ENCODE measurements around the gene FKBP5.
A peak's percentile ranks its signal among the peaks of the same experiment; 100 is the strongest.
"Not testable (repeated sequence)": the region's sequence is repeated elsewhere in the genome, so short reads cannot be mapped to it uniquely, and the experiment has no call there.

FKBP5 gene

GRCh38 chr6:35690006-35690405 lies 1.3 kb upstream of the FKBP5 start:
- not testable (repeated sequence) for DNase-seq

DNA sequence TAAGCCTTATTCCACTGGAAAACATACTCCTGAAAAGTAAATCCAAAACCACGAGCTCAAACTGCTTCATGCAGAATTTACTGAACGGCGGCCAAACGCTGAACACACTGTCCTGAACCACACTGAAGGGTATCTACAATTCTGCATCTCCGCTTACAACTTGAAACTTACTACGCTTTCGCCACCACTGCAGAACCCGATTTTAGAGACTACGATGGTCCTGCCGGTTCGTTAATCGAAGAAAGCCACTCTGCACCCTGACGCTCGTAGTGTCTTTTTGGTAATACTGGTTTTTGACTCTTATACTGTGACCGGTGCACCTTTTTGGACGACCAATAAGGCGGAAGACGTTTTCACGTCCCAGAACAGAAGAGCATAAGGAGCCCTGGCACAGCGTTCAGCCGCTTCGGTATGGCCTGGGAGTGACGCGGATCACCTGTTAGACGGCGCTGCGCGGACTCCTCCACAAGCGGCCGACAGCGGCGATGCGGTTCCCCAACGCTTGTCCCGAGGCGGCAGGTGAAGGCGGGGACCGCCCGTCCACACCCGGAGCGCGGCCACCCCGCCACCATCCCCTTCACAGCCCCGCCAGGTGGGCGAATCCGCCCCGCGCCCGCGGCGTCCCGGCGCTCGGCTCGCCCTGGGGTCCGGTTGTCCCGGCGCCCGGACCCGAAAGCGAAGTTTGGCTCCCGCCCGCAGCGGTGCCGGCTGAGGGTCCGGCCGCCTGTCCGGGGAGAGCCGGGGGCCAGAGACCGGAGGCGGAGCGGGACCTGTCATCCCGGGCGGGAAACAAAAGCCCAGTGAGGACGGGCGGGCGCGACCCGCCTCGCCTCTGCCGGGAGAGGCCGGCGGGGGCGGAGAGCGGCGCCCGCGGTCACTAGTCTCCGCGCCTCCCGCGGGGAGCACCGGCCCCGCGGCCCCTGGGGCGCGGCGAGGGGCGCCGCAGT lies 784 bp downstream of the FKBP5 start:
- peak; percentile 65 for DNase-seq

DNA sequence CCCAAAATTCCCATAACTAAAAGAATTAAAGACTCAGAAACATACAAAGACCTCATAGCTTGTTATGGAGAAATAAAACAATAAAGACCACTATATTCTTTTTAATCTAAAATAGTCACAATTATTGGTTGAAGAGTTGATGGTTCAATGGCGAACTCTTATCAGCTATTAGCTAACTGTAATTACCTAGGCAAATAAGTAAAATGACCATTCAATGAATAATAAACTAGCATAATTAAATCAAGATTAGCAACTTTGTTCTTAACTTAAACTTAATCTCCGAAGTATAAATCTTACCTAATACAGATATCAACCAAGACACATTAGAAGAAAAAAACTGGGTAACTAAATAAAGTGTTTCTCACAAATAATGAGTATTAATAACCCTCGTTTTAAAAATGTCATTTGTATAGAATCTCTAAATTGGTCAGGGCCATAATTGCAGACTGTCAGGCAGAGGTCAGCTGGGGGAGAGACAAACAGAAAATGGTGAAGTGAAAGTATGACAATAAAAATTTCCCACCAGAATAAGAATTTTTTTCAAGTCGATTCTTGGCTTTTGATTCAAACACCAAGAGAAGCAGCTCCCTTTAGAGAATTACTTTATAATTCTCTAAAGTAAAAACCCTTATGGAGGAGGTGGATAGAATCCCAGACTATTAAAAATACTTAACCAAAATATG lies 1.7 kb downstream of the FKBP5 start:
- DNase-seq = no peak

DNA sequence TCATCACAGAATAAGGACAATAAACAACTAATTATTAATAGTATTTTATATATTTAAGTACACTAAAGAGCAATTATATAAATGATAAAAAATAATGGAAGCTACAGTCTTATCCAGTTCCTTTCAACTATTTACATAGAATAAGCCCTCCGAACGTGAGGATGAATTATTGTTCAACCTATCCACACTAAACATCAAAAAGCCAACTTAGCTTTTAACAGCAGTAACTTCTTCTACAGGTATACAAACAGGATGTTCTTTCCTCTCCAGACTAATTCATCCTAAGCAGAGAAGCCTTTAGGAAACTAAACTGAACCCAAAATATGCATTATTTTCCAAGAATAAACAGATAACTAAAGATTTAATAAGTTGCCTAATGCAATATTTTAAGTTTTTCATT lies 2.3 kb downstream of the FKBP5 start:
- no peak for DNase-seq

- DNase-seq = no peak
Observed at GRCh38 chr6:35683267-35683666, 5.4 kb downstream of the FKBP5 start.

GRCh38 chr6:35681298-35681697 lies 7.4 kb downstream of the FKBP5 start:
- DNase-seq = no peak

GRCh38 chr6:35679399-35679798 lies 9.3 kb downstream of the FKBP5 start:
- no peak for DNase-seq

DNA sequence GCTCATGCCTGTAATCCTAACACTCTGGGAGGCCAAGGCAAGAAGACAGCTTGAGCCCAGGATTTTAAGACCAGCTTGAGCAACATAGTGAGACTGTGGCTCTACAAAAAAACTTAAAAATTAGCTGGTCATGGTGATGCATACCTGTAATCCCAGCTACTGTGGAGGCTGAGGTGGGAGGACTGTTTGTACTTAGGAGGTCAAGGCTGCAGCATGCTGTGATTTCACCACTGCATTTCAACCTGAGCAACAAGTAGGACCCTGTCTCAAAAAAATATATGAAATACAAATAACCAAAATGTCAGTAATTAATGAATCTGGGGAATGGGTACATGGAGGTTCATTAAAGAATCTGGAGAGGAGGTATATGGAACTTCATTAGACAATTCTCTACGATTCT lies 9.9 kb downstream of the FKBP5 start:
- DNase-seq = no peak

GRCh38 chr6:35678021-35678654 lies 10.6 kb downstream of the FKBP5 start:
- DNase-seq = no peak

GRCh38 chr6:35677456-35677855 lies 11.3 kb downstream of the FKBP5 start:
- no peak for DNase-seq

DNA sequence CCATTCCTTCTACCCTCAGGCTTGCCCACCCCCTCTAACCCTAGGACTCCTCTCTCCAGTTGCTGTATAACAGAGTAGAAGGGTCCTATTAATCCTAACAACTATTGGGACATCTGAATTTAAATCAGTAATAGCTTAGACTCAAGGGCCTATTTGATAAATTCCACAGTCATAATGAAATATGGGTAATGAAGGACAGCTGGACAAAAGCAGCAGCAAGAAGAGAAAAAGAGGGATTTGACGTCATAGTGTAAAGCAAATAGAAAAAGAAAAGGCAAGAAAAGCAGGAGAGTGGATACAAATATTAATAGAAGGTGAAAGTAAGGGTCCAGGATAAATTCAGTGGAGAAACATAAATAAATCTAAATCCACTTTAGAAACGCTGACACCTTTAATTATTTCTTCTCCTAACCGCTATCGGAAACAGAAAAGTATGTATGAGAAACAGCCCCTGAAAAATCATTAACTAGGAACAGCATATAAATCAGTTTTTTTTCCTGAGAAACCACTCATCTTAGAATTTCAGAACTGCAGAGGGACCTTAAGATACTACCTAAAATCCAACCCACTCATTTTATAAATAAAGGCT lies 12.8 kb downstream of the FKBP5 start:
- no peak for DNase-seq

DNA sequence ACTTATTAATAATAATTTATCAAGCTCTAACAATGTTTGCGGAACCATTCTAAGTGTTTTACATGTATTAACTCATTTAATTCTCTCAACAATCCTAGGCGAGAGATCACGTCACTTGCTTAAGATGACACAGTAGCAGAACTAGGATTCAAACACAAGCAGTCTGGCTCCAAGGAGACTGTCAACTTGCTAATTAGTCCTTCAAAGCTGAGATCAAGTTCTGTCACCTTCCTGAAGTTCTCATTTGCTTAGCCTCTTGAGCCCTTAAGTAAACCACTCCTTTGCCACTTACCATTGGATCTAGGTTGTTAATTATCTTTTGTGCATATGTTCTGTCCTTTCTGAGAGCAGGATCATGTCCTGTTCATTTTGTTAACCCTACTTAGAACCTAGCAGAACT lies 14.1 kb downstream of the FKBP5 start:
- DNase-seq = no peak

DNA sequence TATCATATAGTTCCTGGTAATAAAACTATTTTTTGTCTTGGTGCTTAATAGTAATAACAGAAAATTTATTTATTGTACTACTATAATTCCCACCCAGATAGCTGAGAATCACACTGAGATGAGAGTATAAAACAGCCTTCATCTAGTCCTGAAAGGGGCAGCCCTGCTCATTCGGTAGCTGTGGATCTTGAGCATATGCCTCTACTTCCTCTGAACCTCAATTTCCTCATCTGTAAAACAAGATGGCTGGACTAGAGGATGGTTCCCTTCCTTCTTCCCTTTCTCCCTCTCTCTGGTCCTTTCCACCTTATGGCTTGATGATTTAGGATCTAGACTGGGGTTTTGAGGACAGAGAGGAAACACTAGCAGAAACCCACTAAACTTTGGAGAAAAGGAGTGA lies 15.0 kb downstream of the FKBP5 start:
- no peak for DNase-seq

GRCh38 chr6:35673284-35673666 lies 15.4 kb downstream of the FKBP5 start:
- DNase-seq = not testable (repeated sequence)

DNA sequence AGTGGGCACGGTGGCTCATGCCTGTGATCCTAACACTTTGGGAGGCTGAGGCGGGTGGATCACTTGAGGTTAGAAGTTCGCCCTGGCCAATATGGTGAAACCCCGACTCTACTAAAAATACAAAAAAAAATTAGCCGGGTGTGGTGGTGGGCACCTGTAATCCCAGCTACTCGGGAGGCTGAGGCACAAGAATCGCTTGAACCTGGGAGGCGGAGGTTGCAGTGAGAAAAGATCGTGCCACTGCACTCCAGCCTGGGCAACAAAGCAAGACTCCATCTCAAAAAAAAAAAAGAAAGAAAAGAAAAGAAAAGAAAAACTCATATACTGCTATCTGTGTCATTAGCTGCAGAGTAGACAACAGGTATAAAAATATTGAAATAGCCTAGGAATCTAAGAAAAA lies 18.3 kb downstream of the FKBP5 start:
- DNase-seq = not testable (repeated sequence)

DNA sequence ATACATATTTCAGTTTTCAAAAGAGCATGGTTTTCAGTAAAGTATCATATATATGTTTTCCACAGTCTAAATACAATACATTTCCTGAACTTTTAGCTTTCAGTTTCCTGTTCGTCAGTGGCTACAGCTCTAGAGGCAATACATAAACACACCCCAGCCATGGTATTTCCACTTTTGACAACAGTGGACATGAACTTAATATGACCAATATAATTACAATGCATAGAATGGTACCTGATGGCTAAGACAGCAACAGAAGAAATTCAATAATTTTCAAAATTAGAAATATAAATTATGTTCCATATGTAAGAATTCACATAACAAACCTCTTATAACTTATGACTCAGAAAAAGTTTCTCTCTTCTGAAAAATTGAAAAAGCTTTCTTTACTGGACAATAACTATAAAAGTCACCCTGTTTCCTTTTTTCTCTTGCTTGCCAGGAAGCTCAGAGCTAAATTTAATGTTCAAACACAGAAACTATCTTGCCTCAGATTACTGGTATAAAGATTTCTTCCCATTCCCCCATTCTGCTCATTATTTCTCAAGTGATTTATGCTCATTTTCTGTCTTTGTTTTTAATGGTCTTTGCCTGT lies 19.2 kb downstream of the FKBP5 start:
- DNase-seq = no peak

- DNase-seq = no peak
Observed at GRCh38 chr6:35668744-35669450, 19.8 kb downstream of the FKBP5 start.

DNA sequence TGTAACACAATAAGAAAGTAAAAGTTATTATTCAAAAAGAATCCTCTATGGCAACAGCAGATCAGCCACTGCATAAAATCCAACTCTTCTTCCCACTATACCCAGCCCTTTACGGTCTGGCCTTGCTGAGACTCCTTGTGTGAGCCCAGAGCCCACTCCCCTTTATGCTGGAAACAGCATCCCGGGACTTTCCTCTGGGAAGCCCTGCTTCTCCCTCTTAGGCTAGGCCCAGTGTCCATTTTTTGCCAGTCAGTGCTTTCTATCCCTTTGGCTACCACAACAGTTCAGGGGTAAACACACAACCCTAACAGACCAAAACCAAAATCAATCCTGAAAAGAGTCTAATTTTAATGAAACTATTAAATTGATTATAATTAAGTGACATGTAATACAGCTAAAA lies 20.6 kb downstream of the FKBP5 start:
- DNase-seq = no peak

GRCh38 chr6:35665573-35665972 lies 23.1 kb downstream of the FKBP5 start:
- no peak for DNase-seq

DNA sequence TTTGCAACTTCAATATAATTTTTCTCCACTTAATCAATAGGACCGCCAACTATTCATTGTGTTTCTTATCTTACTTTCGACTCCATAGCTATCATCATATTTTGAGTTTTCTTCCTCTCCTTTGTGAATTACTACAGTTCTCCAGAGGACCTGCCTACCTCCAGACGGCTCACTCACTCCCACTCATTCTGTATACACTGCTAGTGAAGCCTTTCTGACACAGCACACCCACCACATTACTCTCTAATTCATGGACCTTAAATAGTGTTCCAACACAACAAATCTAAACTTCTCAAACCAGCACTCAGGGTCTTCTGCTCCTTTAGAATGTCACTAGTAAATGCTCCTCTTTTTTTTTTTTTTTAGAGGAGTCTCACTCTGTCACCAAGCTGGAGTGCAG lies 23.8 kb downstream of the FKBP5 start:
- DNase-seq = no peak

GRCh38 chr6:35663447-35664235 lies 25.1 kb downstream of the FKBP5 start:
- DNase-seq = no peak

All from left hindlimb (tissue), 1 donor.